ENCODE results near the gene CSF3R. TPM values are rescaled to one million over a fixed set of nuclear protein-coding genes. Genes with fewer than 3 reads are reported as not detected.

The CSF3R gene
- total RNA-seq, 1 experiment from 2014 or later: 0.26 TPM

- ATAC-seq: no peak
- peaks cover 6% of the 10 kb centered on the region; the same call in 1 of the 2 replicates for H3K27me3 Mint-ChIP-seq (ENCODE audit: low read depth)
These were observed 50.1 kb downstream of the CSF3R start for GRCh38 chr1:36432616-36433015.

GRCh38 chr1:36425791-36426190 is 56.9 kb downstream of the CSF3R start:
- Mint-ChIP-seq H3K4me3 (no peak overlapping the region), H3K27me3 (ENCODE audit: low read depth) (peaks cover 5% of the 10 kb centered on the region; the same call in 1 of the 2 replicates), H3K36me3 (no peaks in the 10 kb centered on the region), H3K27ac (no peak overlapping the region), H3K4me1 (peaks cover 6% of the 10 kb centered on the region), H3K9me3 (no peaks in the 10 kb centered on the region)
- ChIA-PET CTCF (interaction anchor here (3.5 kb wide), 1 partner anchor 56 kb away, joined by 13 read pairs; no protein-coding TSS in a partner anchor), POLR2A (no interaction called here)
- no peak for DNase-seq (ENCODE audit: low spot score)
- ATAC-seq: no peak
- TF ChIP-seq ATF1 (CRISPR knock-in tag; IDR thresholded peaks at IDR 0.05) (no peak), ZSCAN18 (CRISPR knock-in tag; IDR thresholded peaks at IDR 0.05) (no peak), EMX1 (CRISPR knock-in tag; IDR thresholded peaks at IDR 0.05) (no peak), E2F1 (CRISPR knock-in tag; IDR thresholded peaks at IDR 0.05) (no peak), SOX15 (CRISPR knock-in tag; IDR thresholded peaks at IDR 0.05) (no peak), TEAD4 (CRISPR knock-in tag; IDR thresholded peaks at IDR 0.05) (no peak), ZNF512 (CRISPR knock-in tag; IDR thresholded peaks at IDR 0.05; ENCODE audit: borderline replicate concordance) (no peak), SMAD4 (CRISPR knock-in tag; IDR thresholded peaks at IDR 0.05) (no peak)

More at GRCh38 chr1:36432616-36433015, 50.1 kb downstream of the CSF3R start:
- no peak overlapping the region for H3K27ac Mint-ChIP-seq
- no peaks in the 10 kb centered on the region for H3K36me3 Mint-ChIP-seq
- TF ChIP-seq HMGA2 (CRISPR knock-in tag; IDR thresholded peaks at IDR 0.05) (no peak), TEAD4 (CRISPR knock-in tag; IDR thresholded peaks at IDR 0.05) (no peak), STAT6 (CRISPR knock-in tag; conservative IDR thresholded peaks at IDR 0.05; ENCODE audit: low read depth) (no peak), NFATC4 (CRISPR knock-in tag; IDR thresholded peaks at IDR 0.05) (no peak), JAZF1 (CRISPR knock-in tag; IDR thresholded peaks at IDR 0.05) (no peak), RORB (CRISPR knock-in tag; IDR thresholded peaks at IDR 0.05) (no peak), CDX4 (CRISPR knock-in tag; IDR thresholded peaks at IDR 0.05; ENCODE audit: borderline replicate concordance) (no peak), IRF1 (CRISPR knock-in tag; IDR thresholded peaks at IDR 0.05) (no peak), SP1 (CRISPR knock-in tag; conservative IDR thresholded peaks at IDR 0.05) (no peak)
- DNase-seq (ENCODE audit: low spot score): no peak
- H3K4me1 Mint-ChIP-seq: no peaks in the 10 kb centered on the region
- CTCF ChIA-PET: no interaction called here
- H3K9me3 Mint-ChIP-seq: no peaks in the 10 kb centered on the region
- H3K4me3 Mint-ChIP-seq: no peak overlapping the region
- POLR2A ChIA-PET: no interaction called here
